Left ventricle myocardium inferior (tissue), 1 donor: Measurements from ENCODE around the gene PRR23E. TPM values are rescaled to one million over a fixed set of nuclear protein-coding genes. Genes with fewer than 3 reads are reported as not detected.

Source experiments
- DNase-seq: peaks from one replicate; pipeline ENCODE4 v3.0.0-alpha.2; 2020
- H3K27ac ChIP-seq: fragments of 200-600 bp; replicated peaks from 2 replicates; pipeline ENCODE4 v1.8.0; 2021
- H3K27me3 ChIP-seq: fragments of 200-600 bp; 2 replicates; pipeline ENCODE4 v1.8.0; 2021; ENCODE audit warnings: low read depth
- H3K36me3 ChIP-seq: fragments of 200-600 bp; 2 replicates; pipeline ENCODE4 v1.8.0; 2021
- H3K4me1 ChIP-seq: fragments of 200-600 bp; 2 replicates; pipeline ENCODE4 v1.8.0; 2021
- H3K4me3 ChIP-seq: fragments of 200-600 bp; 2 replicates; pipeline ENCODE4 v1.8.0; 2021; ENCODE audit warnings: mild to moderate bottlenecking, moderate library complexity
- H3K9me3 ChIP-seq: fragments of 200-600 bp; replicated peaks from 2 replicates; pipeline ENCODE4 v1.8.0; 2021
- CTCF ChIP-seq: fragments of 200-600 bp; IDR thresholded peaks from 2 replicates; pipeline ENCODE4 v1.8.0; 2021; ENCODE audit warnings: antibody characterized with exemption, mild to moderate bottlenecking, borderline replicate concordance
- intact Hi-C: fragments of 100-400 bp; cut with micrococcal nuclease; formaldehyde crosslinking; loops from one replicate; pipeline ENCODE4 v1.11.0; 2022
- total RNA-seq: library from RNA; stranded (reverse); fragmentation: NEBNext Ultra II Directional; extraction: Animal tissue kit (Norgen Biotek cat#: 25700); gene quantifications from one replicate; pipeline ENCODE4 v1.2.1, GENCODE V29; 2021
- donor health status: DM: no; HTN: yes; CAD: no; lungs with severe emphysema.

The PRR23E gene
- total RNA-seq, 1 donor from 2014 or later, result not detected

GRCh38 chr3:127149621-127150310 is 43.2 kb upstream of the PRR23E start:
- no peaks in the 10 kb centered on the region for H3K9me3 ChIP-seq
- peaks cover 9% of the 10 kb centered on the region for H3K27me3 ChIP-seq
- intact Hi-C loops, result no loop called here
- H3K4me3 ChIP-seq, result no peak overlapping the region
- H3K4me1 ChIP-seq, result no peaks in the 10 kb centered on the region
- no peak overlapping the region for H3K27ac ChIP-seq
- no peak for TF ChIP-seq CTCF
- H3K36me3 ChIP-seq, result no peaks in the 10 kb centered on the region
- no peak for DNase-seq

GRCh38 chr3:127150513-127151250 is 42.2 kb upstream of the PRR23E start:
- H3K27me3 ChIP-seq, result peaks cover 9% of the 10 kb centered on the region
- no peak for DNase-seq
- H3K9me3 ChIP-seq, result no peaks in the 10 kb centered on the region
- H3K27ac ChIP-seq, result no peak overlapping the region
- intact Hi-C loops, result no loop called here
- no peak overlapping the region for H3K4me3 ChIP-seq
- TF ChIP-seq CTCF, result no peak
- no peaks in the 10 kb centered on the region for H3K4me1 ChIP-seq
- H3K36me3 ChIP-seq, result no peaks in the 10 kb centered on the region

- no peak for DNase-seq
- no peak overlapping the region for H3K27ac ChIP-seq
- no peak for TF ChIP-seq CTCF
- no peaks in the 10 kb centered on the region for H3K9me3 ChIP-seq
- H3K36me3 ChIP-seq, result no peaks in the 10 kb centered on the region
- no peaks in the 10 kb centered on the region for H3K4me1 ChIP-seq
- H3K4me3 ChIP-seq, result no peak overlapping the region
- H3K27me3 ChIP-seq, result peaks cover 9% of the 10 kb centered on the region
- intact Hi-C loops, result no loop called here
Observed at GRCh38 chr3:127151251-127151564, 41.7 kb upstream of the PRR23E start.

- H3K36me3 ChIP-seq, result no peaks in the 10 kb centered on the region
- intact Hi-C loops, result no loop called here
Observed at GRCh38 chr3:127151992-127152650, 40.8 kb upstream of the PRR23E start.

More at GRCh38 chr3:127151992-127152650, 40.8 kb upstream of the PRR23E start:
- Histone ChIP-seq H3K27me3 (peaks cover 16% of the 10 kb centered on the region), H3K27ac (no peak overlapping the region), H3K4me3 (no peak overlapping the region), H3K9me3 (no peaks in the 10 kb centered on the region), H3K4me1 (no peaks in the 10 kb centered on the region)
- DNase-seq, result no peak
- TF ChIP-seq CTCF, result no peak
